Skeletal muscle satellite cell (primary cell): Measurements from ENCODE around the gene POU3F4. TPM values are rescaled to one million over a fixed set of nuclear protein-coding genes. Genes with fewer than 3 reads are reported as not detected.

Source experiments
- H3K27me3 ChIP-seq: 2 replicates; pipeline ENCODE4 v1.7.0; 2013; ENCODE audit warnings: low read length; ENCODE audit not compliant: control insufficient read depth, insufficient read depth
- H3K36me3 ChIP-seq: 2 replicates; pipeline ENCODE4 v1.7.0; 2013; ENCODE audit warnings: mild to moderate bottlenecking, control low read depth, low read length; ENCODE audit not compliant: insufficient read depth
- H3K4me1 ChIP-seq: 2 replicates; pipeline ENCODE4 v1.7.0; 2013; ENCODE audit warnings: low read length; ENCODE audit not compliant: control insufficient read depth, insufficient read depth
- H3K4me2 ChIP-seq: 2 replicates; pipeline ENCODE4 v1.7.0; 2013; ENCODE audit warnings: mild to moderate bottlenecking, low read length
- H3K4me3 ChIP-seq: 2 replicates; pipeline ENCODE4 v1.7.0; 2013; ENCODE audit warnings: low read length
- H3K9ac ChIP-seq: 2 replicates; pipeline ENCODE4 v1.7.0; 2013; ENCODE audit warnings: mild to moderate bottlenecking, low read depth, low read length, moderate library complexity
- H3K9me3 ChIP-seq: replicated peaks from 2 replicates; pipeline ENCODE4 v1.7.0; 2013; ENCODE audit warnings: mild to moderate bottlenecking, control low read depth, low read length
- total RNA-seq: library from RNA; depleted of rRNA; stranded (reverse); fragments of >200 nt; gene quantifications from 2 replicates; pipeline ENCODE4 v1.2.3, GENCODE V29; 2012; rRNA removed

The POU3F4 gene
- not detected in 2 replicates for total RNA-seq

DNA sequence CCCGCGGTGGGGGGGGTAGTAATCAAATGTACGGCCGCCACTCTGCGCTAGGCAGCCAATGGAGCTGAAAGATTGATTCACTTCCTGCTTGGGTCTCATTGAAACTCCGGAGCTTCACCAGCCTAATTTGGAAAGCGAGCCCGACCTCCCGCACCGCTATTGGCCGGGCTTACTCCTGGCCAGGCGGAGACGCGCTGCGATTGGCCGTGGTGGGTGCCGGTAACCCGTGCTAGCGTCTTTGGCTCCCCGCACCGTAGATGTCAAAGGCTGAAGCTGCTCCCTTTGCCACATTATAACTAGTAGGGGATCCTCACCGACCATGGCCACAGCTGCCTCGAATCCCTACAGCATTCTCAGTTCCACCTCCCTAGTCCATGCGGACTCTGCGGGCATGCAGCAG, at the start of gene POU3F4:
TSS of gene POU3F4 (plus strand) at position 285 of the 400 bp plus-strand sequence. CDS start at position 320, 35 bp downstream.
- Histone ChIP-seq H3K4me1 (no peaks in the 10 kb centered on the region), H3K4me2 (no peak within 1 kb of the TSS), H3K36me3 (no peaks in the 10 kb centered on the region), H3K27me3 (no peaks in the 10 kb centered on the region), H3K9ac (no peak within 1 kb of the TSS), H3K4me3 (no peak within 1 kb of the TSS), H3K9me3 (no peaks in the 10 kb centered on the region)

DNA sequence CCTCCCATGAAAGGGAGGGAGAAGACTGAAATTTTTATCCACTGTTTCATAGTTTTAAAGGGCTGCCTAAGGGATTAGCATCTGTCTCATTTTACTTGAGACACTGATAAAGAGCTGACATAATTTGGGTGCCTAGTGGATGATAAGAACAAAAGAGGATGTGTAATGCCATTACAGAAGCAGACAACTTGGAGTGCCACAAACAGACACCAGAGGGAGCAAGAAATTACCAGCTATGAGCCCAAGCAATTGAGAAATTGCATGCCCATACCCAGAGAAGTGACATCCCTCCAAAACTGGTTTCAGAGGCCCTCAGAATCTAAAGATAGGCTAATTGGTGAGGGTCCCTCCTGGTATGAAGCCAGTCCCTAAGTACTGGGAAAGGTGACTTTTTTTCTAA, 38.5 kb upstream of the POU3F4 start:
- no peaks in the 10 kb centered on the region for H3K4me1 ChIP-seq
- no peak overlapping the region for H3K4me3 ChIP-seq
- no peaks in the 10 kb centered on the region for H3K36me3 ChIP-seq
- H3K27me3 ChIP-seq = no peaks in the 10 kb centered on the region
- no peak overlapping the region for H3K4me2 ChIP-seq
- H3K9ac ChIP-seq = no peak overlapping the region
- H3K9me3 ChIP-seq = no peaks in the 10 kb centered on the region

DNA sequence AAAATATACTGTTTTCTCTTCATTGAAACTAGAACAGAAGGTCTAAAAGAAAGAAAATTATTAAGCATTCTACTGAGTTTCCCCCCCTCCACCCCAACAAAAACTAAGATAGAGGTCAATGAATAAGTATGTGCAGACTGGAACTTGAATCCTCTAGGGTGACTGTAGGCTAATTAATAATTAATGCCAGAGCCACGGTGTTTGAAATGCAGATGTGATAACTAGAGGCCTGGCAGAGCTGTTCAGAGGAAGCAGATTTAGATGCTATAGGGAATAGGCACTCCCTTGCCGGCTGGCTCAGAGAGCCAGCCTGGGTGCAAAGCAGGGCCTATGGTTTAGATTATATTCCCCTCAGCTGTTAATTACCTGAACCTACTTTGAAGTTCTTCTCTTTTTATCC, 12.2 kb upstream of the POU3F4 start:
- H3K4me2 ChIP-seq = no peak overlapping the region
- H3K9me3 ChIP-seq = no peaks in the 10 kb centered on the region
- no peak overlapping the region for H3K4me3 ChIP-seq
- H3K36me3 ChIP-seq = no peaks in the 10 kb centered on the region
- H3K4me1 ChIP-seq = no peaks in the 10 kb centered on the region
- H3K9ac ChIP-seq = no peak overlapping the region
- no peaks in the 10 kb centered on the region for H3K27me3 ChIP-seq

DNA sequence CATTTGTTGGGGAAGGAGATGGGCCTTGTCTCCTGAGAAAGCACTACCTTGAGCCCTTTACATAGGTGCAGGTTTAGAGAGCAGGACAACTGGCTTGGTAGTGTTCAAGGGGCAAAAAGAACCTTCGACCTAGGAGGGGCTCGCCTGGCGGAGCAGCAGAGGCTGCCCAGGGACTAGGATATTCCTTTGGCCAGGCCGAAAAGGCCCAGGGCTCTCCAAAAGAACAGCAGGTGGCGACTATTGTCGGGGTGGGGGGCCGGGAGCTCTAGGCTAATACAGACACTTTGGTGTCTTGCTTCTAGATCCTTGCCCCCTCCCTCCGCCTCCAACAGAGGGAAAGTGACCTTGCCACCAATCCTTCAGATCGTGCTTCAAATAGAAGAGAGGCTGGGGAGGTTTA, 7.1 kb upstream of the POU3F4 start:
- no peak overlapping the region for H3K4me2 ChIP-seq
- H3K36me3 ChIP-seq = no peaks in the 10 kb centered on the region
- H3K9ac ChIP-seq = no peak overlapping the region
- H3K4me1 ChIP-seq = no peaks in the 10 kb centered on the region
- H3K9me3 ChIP-seq = no peaks in the 10 kb centered on the region
- H3K27me3 ChIP-seq = no peaks in the 10 kb centered on the region
- H3K4me3 ChIP-seq = no peak overlapping the region

DNA sequence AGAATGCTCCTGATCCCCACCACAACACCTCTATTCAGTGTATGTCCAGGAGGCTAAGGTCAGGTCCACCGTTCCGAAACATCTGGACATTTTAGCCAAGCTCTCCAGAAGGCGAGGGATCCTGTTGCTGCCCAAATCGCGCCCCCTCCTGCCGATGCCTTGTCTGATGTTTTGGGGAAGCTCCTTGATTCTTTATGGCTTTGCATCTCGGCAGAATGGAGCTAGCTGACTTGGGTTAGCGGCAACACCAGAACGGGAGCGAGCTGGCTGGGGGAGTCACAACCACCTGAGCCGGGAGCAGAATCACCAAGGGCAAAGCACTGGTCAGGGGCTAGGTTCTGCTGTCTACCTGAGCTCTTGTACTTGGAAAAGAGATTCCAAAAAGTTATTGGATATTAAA, 6.6 kb upstream of the POU3F4 start:
- H3K9me3 ChIP-seq = no peaks in the 10 kb centered on the region
- no peaks in the 10 kb centered on the region for H3K4me1 ChIP-seq
- no peak overlapping the region for H3K4me3 ChIP-seq

DNA sequence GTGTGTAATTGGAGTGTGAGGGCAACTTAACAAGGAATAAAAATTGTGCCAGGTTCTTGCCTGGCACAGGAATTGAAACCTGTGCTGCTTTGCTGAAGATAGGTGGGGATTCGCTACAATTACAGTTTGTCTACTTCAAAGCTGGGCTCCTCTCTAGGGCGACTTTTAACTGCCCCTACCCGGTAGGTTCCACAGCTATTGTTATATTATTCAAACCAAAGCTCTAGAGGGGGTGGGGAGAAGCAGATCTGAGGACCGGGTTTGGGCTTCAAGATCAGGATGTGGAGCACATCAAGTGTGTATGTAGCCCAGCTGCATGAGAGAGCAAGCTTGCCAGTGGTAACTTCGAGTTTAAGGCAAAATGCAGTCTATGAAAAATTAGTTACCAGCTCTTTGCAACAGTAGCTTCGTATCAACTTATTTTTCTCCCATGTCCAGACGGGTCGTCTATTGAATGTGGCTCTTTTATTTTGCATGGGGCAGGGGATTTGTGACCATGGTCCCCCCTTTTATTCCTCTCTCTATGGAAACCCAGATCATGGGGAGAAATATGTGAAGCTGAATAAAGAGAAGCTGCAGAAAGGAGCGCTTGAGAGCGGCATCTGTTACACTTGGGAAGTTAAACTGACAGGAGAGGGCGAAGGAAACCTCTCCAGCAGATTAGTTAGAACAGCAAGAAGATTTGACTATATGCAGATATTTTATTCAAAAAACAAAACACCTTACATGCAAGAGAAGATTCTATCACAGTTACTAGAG, 3.2 kb upstream of the POU3F4 start:
- Histone ChIP-seq H3K36me3 (no peaks in the 10 kb centered on the region), H3K9me3 (no peaks in the 10 kb centered on the region), H3K4me3 (no peak overlapping the region), H3K27me3 (no peaks in the 10 kb centered on the region), H3K4me1 (no peaks in the 10 kb centered on the region), H3K4me2 (no peak overlapping the region), H3K9ac (no peak overlapping the region)

More for the DNA sequence above, 6.6 kb upstream of the POU3F4 start:
- Histone ChIP-seq H3K36me3 (no peaks in the 10 kb centered on the region), H3K9ac (no peak overlapping the region), H3K4me2 (no peak overlapping the region), H3K27me3 (no peaks in the 10 kb centered on the region)

DNA sequence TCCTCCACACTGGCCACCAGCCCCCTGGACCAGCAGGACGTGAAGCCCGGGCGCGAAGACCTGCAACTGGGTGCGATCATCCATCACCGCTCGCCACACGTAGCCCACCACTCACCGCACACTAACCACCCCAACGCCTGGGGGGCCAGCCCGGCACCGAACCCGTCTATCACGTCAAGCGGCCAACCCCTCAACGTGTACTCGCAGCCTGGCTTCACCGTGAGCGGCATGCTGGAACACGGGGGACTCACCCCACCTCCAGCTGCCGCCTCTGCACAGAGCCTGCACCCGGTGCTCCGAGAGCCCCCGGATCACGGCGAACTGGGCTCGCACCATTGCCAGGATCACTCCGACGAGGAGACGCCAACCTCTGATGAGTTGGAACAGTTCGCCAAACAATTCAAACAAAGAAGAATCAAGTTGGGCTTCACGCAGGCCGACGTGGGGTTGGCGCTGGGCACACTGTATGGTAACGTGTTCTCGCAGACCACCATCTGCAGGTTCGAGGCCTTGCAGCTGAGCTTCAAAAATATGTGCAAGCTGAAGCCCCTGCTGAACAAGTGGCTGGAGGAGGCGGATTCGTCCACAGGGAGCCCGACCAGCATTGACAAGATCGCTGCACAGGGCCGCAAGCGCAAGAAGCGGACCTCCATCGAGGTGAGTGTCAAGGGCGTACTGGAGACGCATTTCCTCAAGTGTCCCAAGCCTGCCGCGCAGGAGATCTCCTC, 600 bp downstream of the POU3F4 start:
- Histone ChIP-seq H3K36me3 (no peaks in the 10 kb centered on the region), H3K27me3 (no peaks in the 10 kb centered on the region), H3K4me2 (no peak overlapping the region), H3K9ac (no peak overlapping the region), H3K9me3 (no peaks in the 10 kb centered on the region), H3K4me1 (no peaks in the 10 kb centered on the region), H3K4me3 (no peak overlapping the region)

DNA sequence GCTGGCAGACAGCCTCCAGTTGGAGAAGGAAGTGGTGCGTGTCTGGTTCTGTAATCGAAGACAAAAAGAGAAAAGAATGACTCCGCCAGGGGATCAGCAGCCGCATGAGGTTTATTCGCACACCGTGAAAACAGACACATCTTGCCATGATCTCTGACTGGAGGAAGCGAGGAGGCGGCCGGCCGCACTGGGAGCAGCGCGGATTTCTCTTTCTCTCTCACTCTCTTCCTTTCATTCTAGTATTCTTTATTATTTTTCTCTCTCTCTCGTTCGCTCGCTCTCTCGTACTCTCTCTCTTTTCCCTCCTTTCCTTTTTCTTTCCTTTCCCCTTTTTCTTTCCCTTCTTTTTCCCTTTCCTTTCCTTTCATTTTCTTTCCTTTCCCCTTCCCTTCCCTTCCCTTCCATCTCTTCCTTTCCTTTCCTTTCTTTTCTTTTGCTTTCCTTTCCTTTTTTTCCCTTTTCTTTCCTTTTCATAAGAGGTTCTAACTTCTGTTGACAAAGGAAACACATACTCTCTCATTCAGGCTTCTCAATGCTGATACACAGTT, 1.2 kb downstream of the POU3F4 start:
- H3K4me1 ChIP-seq = no peaks in the 10 kb centered on the region
- H3K4me2 ChIP-seq = no peak overlapping the region
- H3K4me3 ChIP-seq = no peak overlapping the region
- no peaks in the 10 kb centered on the region for H3K36me3 ChIP-seq
- H3K9ac ChIP-seq = no peak overlapping the region
- no peaks in the 10 kb centered on the region for H3K9me3 ChIP-seq
- no peaks in the 10 kb centered on the region for H3K27me3 ChIP-seq

DNA sequence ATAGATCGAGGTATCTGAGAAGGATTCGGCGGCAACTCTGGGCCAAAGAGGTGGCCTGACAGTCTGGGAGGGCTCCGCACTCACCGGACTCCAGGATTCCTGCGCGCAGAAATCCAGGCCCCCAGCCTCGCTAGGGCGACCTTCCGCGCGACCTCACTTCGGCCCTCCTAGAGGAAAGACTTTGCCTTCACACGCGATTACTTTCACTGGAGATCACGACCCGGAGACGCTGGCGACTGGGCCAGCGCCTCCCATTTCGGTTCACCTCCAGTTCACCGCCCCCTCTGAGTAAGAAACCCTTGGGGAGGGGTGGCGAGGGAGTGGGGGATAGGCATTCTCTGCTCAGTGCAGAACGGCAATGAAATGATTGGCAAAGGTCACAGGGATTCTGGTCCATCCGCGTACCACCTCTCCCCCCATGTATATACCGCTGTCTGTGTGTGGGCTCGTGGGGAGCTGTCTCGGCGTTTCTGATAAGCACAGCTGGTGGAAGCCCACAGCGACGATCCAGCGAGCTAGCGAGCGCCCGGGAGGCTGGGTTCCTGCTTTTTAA, 2.5 kb downstream of the POU3F4 start:
- Histone ChIP-seq H3K9ac (no peak overlapping the region), H3K4me1 (no peaks in the 10 kb centered on the region), H3K4me3 (no peak overlapping the region), H3K9me3 (no peaks in the 10 kb centered on the region), H3K4me2 (no peak overlapping the region), H3K36me3 (no peaks in the 10 kb centered on the region), H3K27me3 (no peaks in the 10 kb centered on the region)

DNA sequence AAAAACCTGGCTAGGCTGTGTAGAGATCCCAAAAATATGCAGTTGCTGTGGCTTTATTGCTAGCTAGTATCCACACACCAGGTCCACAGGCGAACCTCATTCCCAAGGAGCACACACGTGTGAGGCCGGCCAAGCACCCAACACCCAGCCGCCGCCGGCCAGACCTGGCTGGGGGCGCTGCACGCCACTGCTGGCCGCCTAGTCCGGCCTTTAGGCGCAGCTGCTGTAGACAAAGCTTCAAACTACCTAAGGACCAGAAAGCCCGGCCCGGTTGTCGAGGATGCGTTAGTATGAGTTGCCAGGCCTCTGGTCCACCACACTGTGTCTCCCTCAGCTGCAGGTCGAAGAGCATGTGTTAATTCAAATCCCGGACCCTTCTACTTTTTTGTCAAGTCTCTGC, 3.1 kb downstream of the POU3F4 start:
- H3K4me3 ChIP-seq = no peak overlapping the region
- no peaks in the 10 kb centered on the region for H3K27me3 ChIP-seq
- H3K36me3 ChIP-seq = no peaks in the 10 kb centered on the region
- H3K4me1 ChIP-seq = no peaks in the 10 kb centered on the region
- H3K9me3 ChIP-seq = no peaks in the 10 kb centered on the region
- H3K9ac ChIP-seq = no peak overlapping the region
- H3K4me2 ChIP-seq = no peak overlapping the region

DNA sequence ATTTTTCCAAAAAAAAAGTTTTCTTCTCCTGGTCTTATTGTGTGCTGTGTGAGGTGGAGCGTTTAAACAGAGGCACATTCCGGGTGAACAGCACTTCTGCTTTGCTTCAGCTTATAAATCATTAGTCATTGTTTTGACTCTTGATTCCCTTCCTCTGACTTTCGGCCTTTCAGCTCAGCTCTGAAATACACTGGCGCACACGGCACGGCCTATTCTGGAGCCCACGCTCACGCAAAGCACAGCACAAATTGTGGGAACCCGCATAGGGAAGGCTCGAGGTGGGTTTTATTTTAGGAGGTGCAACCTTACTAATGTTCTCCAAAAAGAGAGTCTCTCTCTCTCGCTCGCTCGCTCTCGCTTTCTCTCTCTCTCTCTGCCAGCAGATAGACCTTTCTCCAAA, 4.0 kb downstream of the POU3F4 start:
- Histone ChIP-seq H3K27me3 (no peaks in the 10 kb centered on the region), H3K36me3 (no peaks in the 10 kb centered on the region), H3K9ac (no peak overlapping the region), H3K4me3 (no peak overlapping the region), H3K4me2 (no peak overlapping the region), H3K4me1 (no peaks in the 10 kb centered on the region), H3K9me3 (no peaks in the 10 kb centered on the region)
